Neural cell (in vitro differentiated cells): ENCODE results near the gene MINK1. TPM values are rescaled to one million over a fixed set of nuclear protein-coding genes. Genes with fewer than 3 reads are reported as not detected.

ENCODE experiments used
- H2AFZ ChIP-seq: fragments of 200-600, 300-800 bp; sonication (generic), shearing (Covaris generic); 2 replicates; pipeline ENCODE4 v1.6.0; 2014; ENCODE audit warnings: low read depth, mild to moderate bottlenecking, antibody characterized with exemption, low read length, moderate library complexity
- H3F3A ChIP-seq: fragments of 200-600 bp; shearing (Covaris generic); 2 replicates; pipeline ENCODE4 v1.6.1; 2016; ENCODE audit warnings: mild to moderate bottlenecking, moderate library complexity, mixed read lengths, antibody characterized with exemption, low read length; ENCODE audit not compliant: insufficient read depth, poor library complexity, severe bottlenecking
- H3K27ac ChIP-seq: fragments of 200-600, 300-800 bp; sonication (generic), shearing (Covaris generic); 2 replicates; pipeline ENCODE4 v1.5.1; 2014; ENCODE audit warnings: mild to moderate bottlenecking, low read length, moderate library complexity
- H3K27me3 ChIP-seq: fragments of 300-800, 200-600 bp; sonication (generic), shearing (Covaris generic); 2 replicates; pipeline ENCODE4 v1.6.0; 2014; ENCODE audit warnings: mild to moderate bottlenecking, low read depth, low read length, moderate library complexity; ENCODE audit not compliant: insufficient read depth
- H3K36me3 ChIP-seq: fragments of 300-800, 200-600 bp; sonication (generic), shearing (Covaris generic); 2 replicates; pipeline ENCODE4 v1.5.1; 2014; ENCODE audit warnings: mild to moderate bottlenecking, antibody characterized with exemption, low read length, moderate library complexity; ENCODE audit not compliant: insufficient read depth
- H3K4me2 ChIP-seq: fragments of 300-800, 200-600 bp; sonication (generic), shearing (Covaris generic); 2 replicates; pipeline ENCODE4 v1.6.0; 2014; ENCODE audit warnings: mild to moderate bottlenecking, low read length
- H3K4me3 ChIP-seq: fragments of 300-800, 200-600 bp; sonication (generic), shearing (Covaris generic); 2 replicates; pipeline ENCODE4 v1.5.1; 2014; ENCODE audit warnings: mild to moderate bottlenecking, low read length, moderate library complexity
- H3K79me2 ChIP-seq: fragments of 200-600 bp; shearing (Covaris generic); replicated peaks from 2 replicates; pipeline ENCODE4 v1.6.0; 2014; ENCODE audit warnings: mild to moderate bottlenecking, low read length, moderate library complexity; ENCODE audit not compliant: insufficient read depth
- H3K9ac ChIP-seq: fragments of 300-800, 200-600 bp; sonication (generic), shearing (Covaris generic); 2 replicates; pipeline ENCODE4 v1.6.1; 2016; ENCODE audit warnings: mild to moderate bottlenecking, low read length, mixed read lengths
- H3K9me2 ChIP-seq: fragments of 200-600 bp; shearing (Covaris generic); 2 replicates; pipeline ENCODE4 v1.6.1; 2016; ENCODE audit warnings: mild to moderate bottlenecking, low read length, mixed read lengths; ENCODE audit not compliant: insufficient read depth
- H3K9me3 ChIP-seq: fragments of 200-600, 300-800 bp; sonication (generic), shearing (Covaris generic); 2 replicates; pipeline ENCODE4 v1.6.1; 2016; ENCODE audit warnings: mild to moderate bottlenecking, mixed run types, low read length, moderate library complexity, mixed read lengths
- H4K20me1 ChIP-seq: fragments of 200-600 bp; shearing (Covaris generic); 2 replicates; pipeline ENCODE4 v1.6.1; 2016; ENCODE audit warnings: mild to moderate bottlenecking, mixed run types; ENCODE audit not compliant: insufficient read depth
- EP300 ChIP-seq: fragments of 450-650 bp; conservative IDR thresholded peaks from 2 replicates; pipeline ENCODE4 v1.6.1; 2014; ENCODE audit warnings: antibody characterized with exemption, mild to moderate bottlenecking, moderate library complexity; ENCODE audit not compliant: poor library complexity, severe bottlenecking
- POLR2AphosphoS5 ChIP-seq: IDR thresholded peaks from 2 replicates; pipeline ENCODE4 v1.6.1; 2012
- SMC3 ChIP-seq: fragments of 450-650 bp; conservative IDR thresholded peaks from 2 replicates; pipeline ENCODE4 v1.6.1; 2014; ENCODE audit warnings: antibody characterized with exemption, mild to moderate bottlenecking, moderate library complexity; ENCODE audit not compliant: poor library complexity
- TAF1 ChIP-seq: IDR thresholded peaks from 2 replicates; pipeline ENCODE4 v1.6.1; 2012; ENCODE audit warnings: low read depth
- polyA plus RNA-seq: library from polyadenylated mRNA; depleted of rRNA; stranded (reverse); fragments of >200 nt; gene quantifications from 2 replicates; pipeline ENCODE4 v1.2.3, GENCODE V29; 2014
- TF ChIP-seq, protein P1 (sequence below): IDR thresholded peaks from 2 replicates; pipeline ENCODE4 v1.6.1; 2012; ENCODE audit warnings: borderline replicate concordance
- TF ChIP-seq, protein P2 (sequence below): fragments of 450-650 bp; IDR thresholded peaks from 2 replicates; pipeline ENCODE4 v1.5.1; 2014; ENCODE audit warnings: antibody characterized with exemption, mild to moderate bottlenecking, moderate library complexity; ENCODE audit not compliant: poor library complexity, severe bottlenecking

Gene MINK1
- polyA plus RNA-seq, 1 donor from 2014 or later, result 38.1 TPM

DNA sequence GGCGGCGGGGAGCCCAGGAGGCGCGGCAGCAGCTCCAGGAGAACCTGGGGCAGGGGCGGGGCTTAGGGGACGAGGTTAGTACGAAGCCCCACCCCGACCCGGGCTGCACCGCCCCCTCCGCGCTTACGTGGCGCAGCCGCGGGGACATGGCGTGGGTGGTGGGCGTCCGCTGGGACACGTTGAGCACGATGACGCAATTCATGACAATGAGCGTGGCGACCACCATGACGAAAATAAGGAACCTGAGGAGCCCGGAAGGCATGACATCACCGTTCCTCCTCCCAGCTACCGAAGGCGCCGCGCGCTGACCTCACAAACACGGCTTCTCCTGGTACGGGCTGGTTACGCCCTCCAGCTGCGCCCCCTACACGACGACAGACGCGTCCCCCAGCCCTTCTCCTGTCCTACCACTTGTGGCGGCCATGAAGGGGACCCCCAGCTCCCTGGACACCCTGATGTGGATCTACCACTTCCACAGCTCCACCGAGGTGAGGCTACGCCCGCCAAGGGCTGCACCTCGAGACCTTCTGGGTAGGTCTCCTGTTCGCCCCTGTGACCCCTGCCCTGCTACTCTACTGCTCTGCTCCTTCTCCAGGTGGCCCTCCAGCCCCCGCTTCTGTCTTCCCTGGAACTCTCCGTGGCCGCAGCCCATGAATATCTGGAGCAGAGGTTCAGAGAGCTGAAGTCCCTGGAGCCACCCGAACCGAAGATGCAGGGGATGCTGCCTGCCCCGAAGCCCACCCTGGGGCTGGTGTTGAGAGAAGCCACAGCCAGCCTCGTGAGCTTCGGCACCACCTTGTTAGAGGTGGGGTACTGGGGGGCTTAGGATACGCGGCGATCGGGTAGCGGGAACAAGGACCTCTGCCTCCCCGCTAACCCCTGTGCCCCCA lies 66.4 kb downstream of the MINK1 start, which contains the start of gene C17orf107:
Gene C17orf107, plus strand, starts transcription at position 196 of the 890 bp plus-strand sequence. Its CDS starts 227 bp downstream, at position 423.
- no peaks in the 10 kb centered on the region for H3K9me2 ChIP-seq
- H3K9ac ChIP-seq, result no peak within 1 kb of the TSS
- no peak within 1 kb of the TSS for H3K27ac ChIP-seq
- H4K20me1 ChIP-seq, result no peaks in the 10 kb centered on the region
- H3F3A ChIP-seq, result no peaks in the 10 kb centered on the region
- no peaks in the 10 kb centered on the region for H3K27me3 ChIP-seq
- no peaks in the 10 kb centered on the region for H3K9me3 ChIP-seq
- no peak within 1 kb of the TSS for H2AFZ ChIP-seq
- H3K4me2 ChIP-seq, result no peak within 1 kb of the TSS
- no peaks in the 10 kb centered on the region for H3K36me3 ChIP-seq
- H3K79me2 ChIP-seq, result no peaks in the 10 kb centered on the region
- TF ChIP-seq POLR2AphosphoS5 (no peak), EP300 (no peak), SMC3 (no peak)
- H3K4me3 ChIP-seq, result no peak within 1 kb of the TSS

DNA sequence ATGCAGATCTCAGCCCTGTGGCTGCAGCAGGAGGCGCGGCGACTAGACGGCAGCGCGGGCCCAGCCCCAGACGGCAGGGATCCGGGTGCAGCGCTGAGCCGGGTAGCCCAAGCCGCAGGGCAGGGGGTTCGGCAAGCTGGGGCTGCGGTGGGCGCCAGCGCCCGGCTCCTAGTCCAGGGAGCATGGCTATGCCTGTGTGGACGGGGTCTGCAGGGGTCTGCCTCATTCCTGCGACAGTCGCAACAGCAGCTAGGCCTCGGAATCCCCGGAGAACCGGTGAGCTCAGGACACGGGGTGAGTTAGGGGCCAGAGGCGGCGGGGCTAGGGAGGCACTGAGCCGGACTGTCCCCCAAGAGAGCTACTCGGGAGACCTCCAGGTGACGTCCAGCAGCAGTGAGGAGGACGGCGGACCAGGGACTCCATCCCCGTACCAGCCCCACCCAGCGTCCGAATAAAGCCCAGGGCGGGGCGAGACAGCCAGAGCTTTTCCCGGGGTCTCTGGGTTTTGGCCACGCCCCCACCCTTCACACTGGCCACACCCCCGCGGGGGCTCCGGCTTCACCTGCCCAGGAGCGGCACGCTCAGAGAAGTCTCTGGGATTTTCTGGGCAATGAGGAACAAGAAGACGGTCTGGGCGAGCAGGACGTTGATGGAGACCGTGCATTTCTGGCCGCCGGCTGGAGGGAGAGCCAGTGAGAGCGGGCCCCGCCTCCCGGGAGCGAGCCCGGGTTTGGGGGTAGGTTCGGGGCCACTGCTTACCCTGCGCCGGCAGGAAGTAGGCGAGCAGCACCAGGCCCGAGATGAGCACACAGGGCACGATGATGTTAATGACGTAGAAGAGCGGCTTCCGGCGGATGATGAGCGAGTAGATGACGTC lies 67.3 kb downstream of the MINK1 start:
- no peak overlapping the region for H3K9ac ChIP-seq
- H3K9me3 ChIP-seq, result no peaks in the 10 kb centered on the region
- no peak overlapping the region for H3K4me2 ChIP-seq
- no peak overlapping the region for H2AFZ ChIP-seq
- H3K4me3 ChIP-seq, result no peak overlapping the region
- H3K27ac ChIP-seq, result no peak overlapping the region
- no peaks in the 10 kb centered on the region for H4K20me1 ChIP-seq
- no peaks in the 10 kb centered on the region for H3K79me2 ChIP-seq
- no peaks in the 10 kb centered on the region for H3K9me2 ChIP-seq
- H3K36me3 ChIP-seq, result no peaks in the 10 kb centered on the region
- no peaks in the 10 kb centered on the region for H3F3A ChIP-seq
- no peaks in the 10 kb centered on the region for H3K27me3 ChIP-seq
- TF ChIP-seq POLR2AphosphoS5 (no peak), TAF1 (no peak)

DNA sequence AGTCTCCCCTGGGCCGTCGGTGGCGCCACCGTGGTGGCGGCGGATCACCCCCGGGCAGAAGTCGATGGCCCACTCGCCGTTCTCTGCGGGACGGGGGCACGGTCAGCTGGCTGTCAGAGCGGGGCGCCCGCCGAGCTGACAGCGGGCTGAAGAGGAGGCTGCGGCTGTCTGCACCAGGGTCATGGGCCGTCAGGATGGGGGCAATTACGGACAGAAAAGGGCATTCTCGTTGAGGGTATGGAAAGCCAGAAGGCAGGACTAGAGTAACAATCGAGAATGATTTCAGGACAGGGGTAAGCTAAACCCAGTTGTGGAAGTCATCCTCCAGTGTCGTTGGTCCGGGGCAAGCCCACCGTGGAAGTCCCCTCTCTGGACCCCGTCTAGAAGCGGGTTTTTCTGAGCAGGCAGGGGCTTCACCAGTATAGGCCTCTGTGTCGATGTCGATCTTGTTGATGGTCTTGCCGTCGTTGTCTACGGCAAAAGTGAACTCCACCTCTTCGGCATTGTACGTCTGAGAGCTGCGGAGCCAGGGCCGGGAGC lies 68.0 kb downstream of the MINK1 start:
- Histone ChIP-seq H3F3A (no peaks in the 10 kb centered on the region), H4K20me1 (no peaks in the 10 kb centered on the region), H3K4me2 (no peak overlapping the region), H3K27me3 (no peaks in the 10 kb centered on the region), H3K9me3 (no peaks in the 10 kb centered on the region), H3K36me3 (no peaks in the 10 kb centered on the region), H3K9me2 (no peaks in the 10 kb centered on the region), H3K9ac (no peak overlapping the region), H3K4me3 (no peak overlapping the region), H3K79me2 (no peaks in the 10 kb centered on the region), H2AFZ (no peak overlapping the region), H3K27ac (no peak overlapping the region)
- TF ChIP-seq, protein P1, sequence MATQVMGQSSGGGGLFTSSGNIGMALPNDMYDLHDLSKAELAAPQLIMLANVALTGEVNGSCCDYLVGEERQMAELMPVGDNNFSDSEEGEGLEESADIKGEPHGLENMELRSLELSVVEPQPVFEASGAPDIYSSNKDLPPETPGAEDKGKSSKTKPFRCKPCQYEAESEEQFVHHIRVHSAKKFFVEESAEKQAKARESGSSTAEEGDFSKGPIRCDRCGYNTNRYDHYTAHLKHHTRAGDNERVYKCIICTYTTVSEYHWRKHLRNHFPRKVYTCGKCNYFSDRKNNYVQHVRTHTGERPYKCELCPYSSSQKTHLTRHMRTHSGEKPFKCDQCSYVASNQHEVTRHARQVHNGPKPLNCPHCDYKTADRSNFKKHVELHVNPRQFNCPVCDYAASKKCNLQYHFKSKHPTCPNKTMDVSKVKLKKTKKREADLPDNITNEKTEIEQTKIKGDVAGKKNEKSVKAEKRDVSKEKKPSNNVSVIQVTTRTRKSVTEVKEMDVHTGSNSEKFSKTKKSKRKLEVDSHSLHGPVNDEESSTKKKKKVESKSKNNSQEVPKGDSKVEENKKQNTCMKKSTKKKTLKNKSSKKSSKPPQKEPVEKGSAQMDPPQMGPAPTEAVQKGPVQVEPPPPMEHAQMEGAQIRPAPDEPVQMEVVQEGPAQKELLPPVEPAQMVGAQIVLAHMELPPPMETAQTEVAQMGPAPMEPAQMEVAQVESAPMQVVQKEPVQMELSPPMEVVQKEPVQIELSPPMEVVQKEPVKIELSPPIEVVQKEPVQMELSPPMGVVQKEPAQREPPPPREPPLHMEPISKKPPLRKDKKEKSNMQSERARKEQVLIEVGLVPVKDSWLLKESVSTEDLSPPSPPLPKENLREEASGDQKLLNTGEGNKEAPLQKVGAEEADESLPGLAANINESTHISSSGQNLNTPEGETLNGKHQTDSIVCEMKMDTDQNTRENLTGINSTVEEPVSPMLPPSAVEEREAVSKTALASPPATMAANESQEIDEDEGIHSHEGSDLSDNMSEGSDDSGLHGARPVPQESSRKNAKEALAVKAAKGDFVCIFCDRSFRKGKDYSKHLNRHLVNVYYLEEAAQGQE, result no peak
- TF ChIP-seq, protein P2, sequence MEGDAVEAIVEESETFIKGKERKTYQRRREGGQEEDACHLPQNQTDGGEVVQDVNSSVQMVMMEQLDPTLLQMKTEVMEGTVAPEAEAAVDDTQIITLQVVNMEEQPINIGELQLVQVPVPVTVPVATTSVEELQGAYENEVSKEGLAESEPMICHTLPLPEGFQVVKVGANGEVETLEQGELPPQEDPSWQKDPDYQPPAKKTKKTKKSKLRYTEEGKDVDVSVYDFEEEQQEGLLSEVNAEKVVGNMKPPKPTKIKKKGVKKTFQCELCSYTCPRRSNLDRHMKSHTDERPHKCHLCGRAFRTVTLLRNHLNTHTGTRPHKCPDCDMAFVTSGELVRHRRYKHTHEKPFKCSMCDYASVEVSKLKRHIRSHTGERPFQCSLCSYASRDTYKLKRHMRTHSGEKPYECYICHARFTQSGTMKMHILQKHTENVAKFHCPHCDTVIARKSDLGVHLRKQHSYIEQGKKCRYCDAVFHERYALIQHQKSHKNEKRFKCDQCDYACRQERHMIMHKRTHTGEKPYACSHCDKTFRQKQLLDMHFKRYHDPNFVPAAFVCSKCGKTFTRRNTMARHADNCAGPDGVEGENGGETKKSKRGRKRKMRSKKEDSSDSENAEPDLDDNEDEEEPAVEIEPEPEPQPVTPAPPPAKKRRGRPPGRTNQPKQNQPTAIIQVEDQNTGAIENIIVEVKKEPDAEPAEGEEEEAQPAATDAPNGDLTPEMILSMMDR, result no peak
